Vagina (tissue), 2 donors: Measurements from ENCODE around the gene PRKAA2. TPM values are rescaled to one million over a fixed set of nuclear protein-coding genes. Genes with fewer than 3 reads are reported as not detected.

ENCODE experiments used
- DNase-seq, 2 donors: peaks; one replicate each; pipeline ENCODE4 v3.0.0-alpha.2; 2017; ENCODE audit errors: extremely low spot score in 2 of 2
- H3K27ac ChIP-seq: fragments of 200-600 bp; sonication (generic); one replicate; pipeline ENCODE4 v1.5.1; 2019
- H3K27me3 ChIP-seq: fragments of 200-600 bp; sonication (generic); one replicate; pipeline ENCODE4 v1.5.1; 2019
- H3K36me3 ChIP-seq, 2 donors: fragments of 200-600 bp; sonication (generic); one replicate each; pipeline ENCODE4 v1.5.1; 2017 to 2019
- H3K4me1 ChIP-seq: fragments of 200-600 bp; sonication (generic); one replicate; pipeline ENCODE4 v1.5.1; 2019
- H3K4me3 ChIP-seq, 2 donors: fragments of 200-600 bp; sonication (generic); 1 replicate in 1 of 2; 2 replicates in 1 of 2; pipeline ENCODE4 v1.5.1; 2016 to 2019
- H3K9me3 ChIP-seq: fragments of 200-600 bp; sonication (generic); one replicate; pipeline ENCODE4 v1.5.1; 2019
- CTCF ChIP-seq, 3 experiments: fragments of 450-650 bp in 2 of 3; fragments of 200-600 bp in 1 of 3; sonication (generic) in 1 of 3; IDR thresholded peaks; one replicate each; pipeline ENCODE4 v1.5.1; 2017 to 2019; ENCODE audit warnings: antibody characterized with exemption in 3 of 3, mild to moderate bottlenecking in 2 of 3, moderate library complexity in 2 of 3
- POLR2A ChIP-seq, 2 donors: fragments of 450-650 bp; IDR thresholded peaks; one replicate each; pipeline ENCODE4 v1.6.1; 2017; ENCODE audit warnings: antibody characterized with exemption in 2 of 2, mild to moderate bottlenecking in 2 of 2, moderate library complexity in 2 of 2
- POLR2AphosphoS5 ChIP-seq, 2 donors: sonication (generic); formaldehyde crosslinking; IDR thresholded peaks; one replicate each; pipeline ENCODE4 v1.9.0; 2017; ENCODE audit warnings: antibody characterized with exemption in 2 of 2, mild to moderate bottlenecking in 2 of 2, low read depth in 1 of 2; ENCODE audit not compliant: insufficient read depth in 1 of 2
- intact Hi-C: fragments of 100-400 bp; cut with DNase I; formaldehyde crosslinking; loops from one replicate; pipeline ENCODE4 v1.15.1; 2023
- total RNA-seq: library from RNA; depleted of rRNA; stranded (reverse); fragments of >200 nt; gene quantifications from one replicate; pipeline ENCODE4 v1.2.3, GENCODE V29; 2016

The PRKAA2 gene
- total RNA-seq, 1 donor from 2014 or later, result 3.7 TPM

GRCh38 chr1:56675763-56676162 is 30.6 kb downstream of the PRKAA2 start:
- H3K36me3 ChIP-seq, result no peaks in the 10 kb centered on the region
- no peak for DNase-seq
- H3K4me3 ChIP-seq, result no peak overlapping the region
- intact Hi-C loops, result no loop called here
- TF ChIP-seq POLR2AphosphoS5 (IDR thresholded peaks at IDR 0.05; ENCODE audit: insufficient read depth in 1 of 2, low read depth in 1 of 2), result no peak
- H3K4me1 ChIP-seq, result no peaks in the 10 kb centered on the region
- no peaks in the 10 kb centered on the region for H3K9me3 ChIP-seq
- H3K27ac ChIP-seq, result no peak overlapping the region
- no peaks in the 10 kb centered on the region for H3K27me3 ChIP-seq

- H3K9me3 ChIP-seq, result no peaks in the 10 kb centered on the region
- intact Hi-C loops, result no loop called here
- no peaks in the 10 kb centered on the region for H3K27me3 ChIP-seq
- H3K4me1 ChIP-seq, result no peaks in the 10 kb centered on the region
- no peak overlapping the region for H3K4me3 ChIP-seq
- TF ChIP-seq POLR2AphosphoS5 (IDR thresholded peaks at IDR 0.05; ENCODE audit: insufficient read depth in 1 of 2, low read depth in 1 of 2) (peak in 1 of 2 donors; percentile 10), POLR2A (IDR thresholded peaks at IDR 0.05) (no peak), CTCF (IDR thresholded peaks at IDR 0.05) (no peak)
- H3K27ac ChIP-seq, result no peak overlapping the region
- no peak for DNase-seq
- H3K36me3 ChIP-seq, result no peaks in the 10 kb centered on the region
Observed at GRCh38 chr1:56676571-56677035, 31.5 kb downstream of the PRKAA2 start.

- H3K4me1 ChIP-seq, result no peaks in the 10 kb centered on the region
- DNase-seq, result no peak
- H3K36me3 ChIP-seq, result no peaks in the 10 kb centered on the region
- H3K9me3 ChIP-seq, result no peaks in the 10 kb centered on the region
- no peaks in the 10 kb centered on the region for H3K27me3 ChIP-seq
- TF ChIP-seq POLR2A (IDR thresholded peaks at IDR 0.05) (no peak), POLR2AphosphoS5 (IDR thresholded peaks at IDR 0.05; ENCODE audit: insufficient read depth in 1 of 2, low read depth in 1 of 2) (no peak), CTCF (IDR thresholded peaks at IDR 0.05) (no peak)
- no peak overlapping the region for H3K4me3 ChIP-seq
- intact Hi-C loops, result no loop called here
- H3K27ac ChIP-seq, result no peak overlapping the region
Observed at GRCh38 chr1:56683569-56683968, 38.5 kb downstream of the PRKAA2 start.

GRCh38 chr1:56686169-56686568 is 41.1 kb downstream of the PRKAA2 start:
- no peaks in the 10 kb centered on the region for H3K36me3 ChIP-seq
- no peaks in the 10 kb centered on the region for H3K27me3 ChIP-seq
- no peak for DNase-seq
- H3K4me1 ChIP-seq, result no peaks in the 10 kb centered on the region
- no peak overlapping the region for H3K4me3 ChIP-seq
- H3K9me3 ChIP-seq, result no peaks in the 10 kb centered on the region
- TF ChIP-seq POLR2AphosphoS5 (IDR thresholded peaks at IDR 0.05; ENCODE audit: insufficient read depth in 1 of 2, low read depth in 1 of 2), result no peak
- no peak for TF ChIP-seq CTCF (IDR thresholded peaks at IDR 0.05)
- no peak for TF ChIP-seq POLR2A (IDR thresholded peaks at IDR 0.05)
- intact Hi-C loops, result no loop called here
- no peak overlapping the region for H3K27ac ChIP-seq

GRCh38 chr1:56688522-56689026 is 43.5 kb downstream of the PRKAA2 start:
- intact Hi-C loops, result no loop called here

More at GRCh38 chr1:56688522-56689026, 43.5 kb downstream of the PRKAA2 start:
- Histone ChIP-seq H3K27ac (no peak overlapping the region), H3K36me3 (no peaks in the 10 kb centered on the region), H3K9me3 (no peaks in the 10 kb centered on the region), H3K4me1 (no peaks in the 10 kb centered on the region), H3K4me3 (no peak overlapping the region), H3K27me3 (no peaks in the 10 kb centered on the region)
- no peak for DNase-seq
- no peak for TF ChIP-seq CTCF (IDR thresholded peaks at IDR 0.05)
- TF ChIP-seq POLR2A (IDR thresholded peaks at IDR 0.05), result no peak
- peak in 1 of 2 donors; percentile 51 for TF ChIP-seq POLR2AphosphoS5 (IDR thresholded peaks at IDR 0.05; ENCODE audit: insufficient read depth in 1 of 2, low read depth in 1 of 2)
